ENCODE results near the gene PWWP3B. TPM values are rescaled to one million over a fixed set of nuclear protein-coding genes. Genes with fewer than 3 reads are reported as not detected.
"Not testable (repeated sequence)": the region's sequence is repeated elsewhere in the genome, so short reads cannot be mapped to it uniquely, and the experiment has no call there.

PWWP3B gene
- total RNA-seq (2014; rRNA removed; shearing (Covaris generic)): not detected in 2 replicates

DNA sequence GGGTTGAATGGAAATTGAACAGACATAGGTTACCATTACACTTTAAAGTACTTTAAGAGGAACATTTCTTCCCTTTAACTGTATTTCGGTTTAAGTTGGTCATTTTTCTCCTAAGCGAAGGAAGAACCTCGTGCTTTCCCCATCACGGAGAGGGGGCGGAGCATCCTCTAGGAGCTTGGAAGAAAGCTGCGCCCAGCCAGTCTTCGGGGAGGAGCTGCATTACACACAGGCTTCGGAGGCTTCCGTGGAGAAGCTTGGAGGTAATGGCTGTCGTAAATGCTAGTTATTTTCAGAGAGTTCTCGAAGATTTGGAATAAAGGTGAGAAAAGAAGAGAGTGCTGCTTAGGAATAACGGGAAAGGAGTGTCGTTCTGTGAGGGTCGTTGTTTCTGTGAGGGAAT, at the start of gene PWWP3B:
TSS of gene PWWP3B (plus strand) at position 199 of the 400 bp plus-strand sequence. CDS start 37,128 bp downstream, outside the sequence.
- DNase-seq (ENCODE audit: low read depth): peak; percentile 1

DNA sequence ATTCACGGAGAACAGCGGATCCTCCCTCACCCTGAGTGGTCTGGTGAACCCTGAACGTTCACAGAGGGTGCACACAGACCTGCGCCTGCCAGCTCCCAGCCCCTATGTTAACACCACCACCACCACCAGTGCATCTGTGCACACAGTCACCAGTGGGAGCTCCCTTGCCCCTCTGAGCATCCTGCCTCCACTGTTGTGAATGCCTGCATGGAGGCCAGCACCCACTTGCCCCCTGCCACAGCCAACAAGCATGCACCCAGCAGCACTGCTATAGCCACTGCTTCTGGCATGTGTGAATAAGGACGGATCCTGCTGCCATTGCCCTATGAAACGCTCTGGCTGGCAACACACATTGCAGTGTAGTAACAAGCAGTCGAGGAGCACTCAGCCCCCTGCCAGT, 29.1 kb upstream of the PWWP3B start:
- DNase-seq (ENCODE audit: low read depth): no peak

DNA sequence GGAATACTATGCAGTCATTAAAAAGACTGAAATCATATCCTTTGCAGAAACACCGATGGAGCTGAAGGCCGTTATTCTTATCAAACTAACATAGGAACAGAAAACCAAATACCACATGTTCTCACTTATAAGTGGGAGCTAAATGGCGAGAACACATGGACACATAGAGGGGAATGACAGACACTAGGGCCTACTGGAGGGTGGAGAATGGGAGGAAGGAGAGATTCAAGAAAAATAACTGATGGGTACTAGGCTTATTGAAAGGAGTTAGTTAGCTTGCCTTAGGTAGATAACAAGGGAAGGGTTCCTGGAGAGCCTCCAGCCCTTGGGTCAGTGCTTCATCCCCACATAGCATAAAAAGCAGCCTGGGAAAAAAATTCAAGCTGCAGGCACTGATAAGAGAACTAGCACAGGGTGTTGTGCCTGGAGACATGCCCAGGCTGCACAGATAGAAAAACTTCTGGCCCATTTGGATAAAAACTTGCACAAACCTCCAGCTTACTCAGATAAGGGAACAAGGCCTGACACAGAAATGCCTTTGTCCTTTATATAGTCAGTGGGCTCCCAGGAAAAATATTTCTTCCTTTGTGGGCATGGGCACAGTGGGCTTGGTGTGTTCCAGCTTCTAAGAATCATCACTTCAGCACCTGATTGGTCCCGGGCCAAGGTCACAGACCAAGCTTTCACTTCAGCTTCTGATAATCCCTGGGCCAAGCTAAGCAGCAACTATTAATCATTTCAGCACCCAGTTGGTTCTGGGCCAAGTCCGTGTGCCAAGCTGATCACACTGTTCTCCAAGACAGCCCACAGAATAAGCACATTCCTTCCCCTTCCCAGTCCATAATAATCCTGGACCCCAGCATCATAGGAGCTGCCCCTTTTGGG, 23.1 kb upstream of the PWWP3B start:
- no peak for DNase-seq (ENCODE audit: low read depth)

DNA sequence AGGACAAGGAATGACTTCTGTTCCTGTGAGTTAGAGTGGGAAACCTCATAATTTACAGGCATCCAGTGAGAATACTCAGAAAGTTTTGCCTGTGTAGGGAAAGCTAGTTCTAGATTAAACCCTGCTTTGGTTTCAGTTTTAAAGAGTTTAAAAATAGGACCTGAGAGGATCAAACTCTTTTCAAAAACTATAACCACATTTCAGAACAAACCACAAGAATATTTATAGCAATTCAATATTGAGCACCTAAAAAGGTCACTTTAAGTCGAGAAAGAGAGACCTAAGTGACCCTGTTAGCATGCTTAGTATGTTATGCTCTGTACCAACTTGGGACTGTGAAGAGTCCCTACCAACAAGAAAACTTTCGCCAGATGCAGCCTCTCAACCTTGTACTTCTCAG, 17.4 kb upstream of the PWWP3B start:
- no peak for DNase-seq (ENCODE audit: low read depth)

DNA sequence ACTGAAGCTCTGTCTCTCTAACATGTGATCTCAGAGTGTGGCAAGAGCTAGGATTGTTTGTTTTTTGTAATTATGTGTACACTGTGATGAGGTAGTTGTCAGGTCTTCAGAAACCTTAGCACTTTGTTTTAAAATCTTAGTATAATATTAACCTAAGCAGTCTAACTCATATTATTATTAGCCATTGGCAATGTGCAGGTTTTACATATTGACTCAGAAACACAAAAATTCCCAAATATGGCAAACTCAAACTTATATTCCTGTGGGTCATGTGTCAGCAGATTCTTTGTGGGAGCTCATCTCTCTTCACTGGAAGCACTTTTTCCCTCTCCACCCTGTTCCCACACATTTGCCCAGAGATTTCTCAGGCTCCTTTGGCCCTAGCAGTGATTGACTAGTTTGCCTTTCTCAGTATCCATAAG, 8.2 kb upstream of the PWWP3B start:
- DNase-seq (ENCODE audit: low read depth): no peak

DNA sequence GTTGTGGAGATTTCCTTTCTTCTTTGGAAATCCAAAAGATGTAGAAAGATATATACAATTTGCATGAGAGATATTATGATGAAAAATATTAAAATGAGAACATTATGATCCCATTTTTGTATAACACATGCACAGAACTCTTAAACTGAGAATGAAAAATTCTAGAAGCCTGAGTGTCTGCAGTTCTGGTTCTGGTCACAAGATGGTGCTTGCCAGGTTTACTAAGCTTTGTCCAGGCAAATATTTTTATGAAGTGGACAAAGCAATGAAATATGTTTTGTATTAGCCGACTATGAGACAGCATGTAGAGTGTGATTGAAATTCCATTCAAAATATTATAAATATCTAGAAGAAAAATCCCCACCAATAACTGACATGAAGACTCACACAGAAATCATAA, 2.2 kb downstream of the PWWP3B start:
- DNase-seq (ENCODE audit: low read depth): no peak

DNA sequence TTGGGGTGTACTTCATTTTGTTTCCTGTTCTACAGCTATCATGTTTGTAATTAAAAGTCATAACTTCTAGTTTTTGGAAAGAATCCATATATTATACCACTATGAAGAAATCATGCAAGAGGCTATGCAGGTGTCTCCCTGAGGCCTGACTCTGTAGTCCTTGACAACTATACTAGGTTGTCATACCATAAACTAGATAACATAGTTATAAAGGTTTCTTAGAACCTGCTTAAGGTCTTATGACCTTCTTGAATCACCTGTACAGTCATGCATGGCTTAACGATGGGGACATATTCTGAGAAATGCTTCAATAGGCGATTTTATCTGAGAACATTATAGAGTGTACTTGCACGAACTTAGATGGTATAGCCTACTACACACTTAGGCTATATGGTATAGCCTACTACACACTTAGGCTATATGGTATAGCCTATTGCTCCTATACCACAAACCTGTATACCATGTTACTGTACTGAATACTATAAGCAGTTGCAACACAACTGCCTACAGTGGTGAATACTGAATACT, 3.3 kb downstream of the PWWP3B start:
- DNase-seq (ENCODE audit: low read depth): no peak

DNA sequence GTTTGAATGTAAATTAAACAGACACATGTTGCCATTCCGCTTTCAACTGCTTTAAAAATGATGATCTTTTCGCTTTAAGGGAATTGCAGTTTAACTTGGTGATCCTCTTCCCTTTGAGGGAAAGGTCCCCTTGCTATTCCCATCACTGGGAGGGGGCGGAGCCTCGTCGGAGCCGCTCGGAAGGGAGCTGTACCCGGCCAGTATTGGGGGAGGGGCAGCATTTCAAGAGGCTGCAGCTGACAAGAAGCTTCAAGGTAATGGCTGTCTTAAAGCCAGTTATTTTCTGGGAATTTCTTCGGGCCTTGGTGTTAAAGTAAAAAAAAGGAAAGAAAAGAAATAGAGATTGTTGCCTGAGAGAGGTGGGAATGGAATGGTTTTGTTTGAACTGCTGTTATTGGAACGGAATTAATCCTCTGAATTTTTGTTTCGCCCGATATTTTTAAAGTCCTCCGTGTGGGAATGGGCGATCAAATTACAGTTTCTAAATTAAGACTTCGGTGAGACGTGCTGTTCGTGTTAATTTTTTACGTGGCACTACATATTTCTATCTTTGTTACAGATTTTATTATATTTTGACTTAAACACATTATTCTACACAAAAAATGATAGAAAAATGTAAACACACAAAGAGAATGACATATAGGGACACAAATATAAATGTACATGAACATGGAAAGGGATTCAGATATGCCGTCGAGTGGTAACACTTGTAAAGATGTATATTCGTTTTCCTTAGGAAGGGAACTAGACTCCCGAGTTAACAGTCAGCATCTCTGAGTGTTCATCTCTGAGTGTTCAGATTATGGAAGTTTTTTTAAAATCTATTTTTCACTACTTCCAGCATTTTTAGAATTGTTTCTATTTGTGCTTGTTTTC, 9.2 kb downstream of the PWWP3B start:
- peak; percentile 3 for DNase-seq (ENCODE audit: low read depth)

DNA sequence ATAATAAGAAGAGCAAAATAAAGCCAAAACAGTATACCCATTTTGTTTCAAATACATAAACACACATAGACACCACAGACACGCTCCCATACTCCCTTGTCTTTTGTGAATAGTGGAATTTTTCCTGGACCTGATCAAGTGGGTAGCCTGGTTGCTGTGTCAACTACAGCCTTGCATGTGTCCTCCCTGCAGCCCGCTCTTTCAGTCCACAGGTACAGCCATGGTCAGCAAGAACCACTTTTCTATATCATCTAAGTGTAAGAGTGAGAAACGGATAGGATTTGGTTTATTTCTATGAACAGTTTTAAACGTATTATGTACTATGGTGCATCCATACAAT, 9.8 kb downstream of the PWWP3B start:
- DNase-seq (ENCODE audit: low read depth): no peak

DNA sequence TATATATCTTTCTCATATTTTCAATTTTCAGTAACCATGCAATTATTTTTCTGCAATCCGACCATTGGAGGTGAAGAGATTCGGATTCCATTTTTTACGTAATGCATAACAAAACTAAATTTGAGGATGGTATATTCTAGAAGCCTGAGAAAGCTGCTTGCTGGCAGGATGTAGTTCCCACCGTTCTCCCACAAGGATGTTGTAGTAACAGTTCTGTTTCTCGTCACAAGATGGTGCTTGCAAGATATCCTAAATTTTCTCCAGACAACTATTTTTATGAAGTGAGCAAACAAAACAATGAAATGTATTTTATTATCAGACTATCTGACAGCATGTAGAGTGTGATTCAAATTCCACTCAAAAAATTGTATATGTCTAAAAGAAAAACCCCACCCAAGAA, 10.7 kb downstream of the PWWP3B start:
- DNase-seq (ENCODE audit: low read depth): no peak

DNA sequence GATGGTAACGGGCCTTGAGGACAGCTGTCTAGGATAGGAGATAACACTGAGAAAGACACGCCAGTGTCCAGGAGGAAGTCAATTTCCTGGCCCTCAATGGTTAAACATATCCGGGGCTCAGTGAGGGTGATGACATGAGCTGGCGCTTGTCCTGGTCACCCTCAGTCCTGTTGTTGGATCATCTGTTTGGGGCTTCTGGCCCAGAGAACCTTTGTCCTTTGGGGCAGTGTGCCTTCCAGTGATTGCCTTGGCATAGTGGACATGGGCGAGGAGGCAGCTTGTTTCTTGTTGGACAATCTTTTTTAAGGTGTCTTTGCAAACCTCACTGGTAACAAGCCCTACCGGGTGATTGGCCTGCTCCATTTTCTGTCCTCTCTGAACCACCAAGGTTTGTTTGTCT, 15.6 kb downstream of the PWWP3B start:
- not testable (repeated sequence) for DNase-seq (ENCODE audit: low read depth)

DNA sequence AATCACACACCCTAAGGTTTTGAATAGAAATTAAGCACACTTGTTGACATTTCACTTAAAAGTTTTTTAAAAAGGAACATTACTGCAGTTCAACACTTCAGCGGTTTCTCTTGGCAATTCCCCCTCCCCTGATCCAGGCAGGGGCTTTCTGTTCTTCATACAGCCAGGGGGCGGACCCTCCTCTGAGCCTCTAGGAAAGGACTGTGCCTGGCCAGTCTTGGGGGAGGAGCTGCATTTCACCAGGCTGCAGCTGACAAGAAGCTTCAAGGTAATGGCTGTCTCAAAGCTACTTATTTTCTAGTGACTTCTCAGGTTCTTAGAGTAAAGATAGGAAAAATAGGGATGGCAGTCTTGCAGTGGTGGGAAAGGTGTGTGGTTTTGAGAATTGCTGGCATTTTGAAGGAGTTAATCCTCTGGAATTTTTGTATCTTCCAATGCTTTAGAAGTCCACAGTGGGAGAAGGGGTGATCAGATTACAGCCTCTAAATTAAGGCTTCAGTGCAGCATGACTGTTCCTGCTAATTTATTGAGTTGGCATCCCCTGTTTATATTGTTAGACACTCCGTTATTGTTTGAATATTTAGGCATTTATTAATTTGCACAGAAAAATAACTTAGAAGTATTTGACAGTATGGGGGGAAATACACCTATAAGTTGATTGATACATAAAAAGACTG, 33.5 kb downstream of the PWWP3B start:
- DNase-seq (ENCODE audit: low read depth): no peak

DNA sequence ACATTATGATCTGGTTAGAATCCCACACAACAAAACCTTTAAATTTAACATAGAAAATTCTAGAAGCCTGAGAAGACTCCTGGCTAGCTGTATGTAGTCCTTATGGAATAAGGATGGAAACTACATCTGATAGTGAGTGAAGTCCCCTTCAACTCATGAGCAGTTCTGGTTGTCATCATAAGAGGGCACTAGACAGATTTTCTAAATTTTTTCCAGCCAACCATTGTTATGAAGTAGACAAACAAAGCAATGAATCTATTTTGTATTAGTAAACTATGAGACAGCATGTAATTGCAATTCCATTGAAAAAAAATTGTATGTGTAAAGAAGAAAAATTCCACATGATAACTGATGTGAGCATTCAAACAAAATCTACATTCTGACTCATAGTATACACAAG, 35.2 kb downstream of the PWWP3B start:
- DNase-seq (ENCODE audit: low read depth): no peak

DNA sequence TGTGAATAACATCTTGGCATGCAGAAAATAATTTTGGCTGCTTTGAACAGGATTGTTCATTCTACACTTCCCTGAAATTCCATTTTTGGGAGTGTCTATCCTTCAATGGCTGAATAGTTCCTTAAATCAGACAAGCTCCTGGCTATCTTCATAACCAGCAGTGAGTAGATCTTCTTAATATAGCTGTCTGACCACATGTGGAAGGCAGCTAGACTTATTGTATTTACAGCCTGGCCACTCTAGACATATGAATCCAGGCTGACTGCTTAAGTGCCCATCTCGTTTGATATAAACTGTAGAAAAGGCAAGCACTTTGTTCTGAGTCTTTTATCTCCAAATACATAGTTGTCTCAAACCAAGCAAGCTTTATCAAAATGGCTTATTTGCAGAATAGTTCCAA, 40.0 kb downstream of the PWWP3B start:
- DNase-seq (ENCODE audit: low read depth): no peak

Other genes starting within 250 kb of the PWWP3B start
- not detected in 2 replicates for gene SERPINA7, start 129.6 kb upstream of the PWWP3B start, total RNA-seq (2014; rRNA removed; shearing (Covaris generic))